Gastrocnemius medialis (tissue), 4 donors: ENCODE results near the gene CCNI.

Source experiments
- CTCF ChIP-seq, 5 experiments: fragments of 450-650 bp in 3 of 5; fragments of 200-600 bp in 2 of 5; sonication (generic) in 2 of 5; IDR thresholded peaks in 4 of 5; conservative IDR thresholded peaks in 1 of 5; 1 replicate in 4 of 5; 2 replicates in 1 of 5; pipeline ENCODE4 v1.5.1; 2016 to 2019; ENCODE audit warnings: antibody characterized with exemption in 5 of 5, mild to moderate bottlenecking in 3 of 5, moderate library complexity in 3 of 5
- POLR2A ChIP-seq, 2 donors: fragments of 450-650 bp; IDR thresholded peaks; one replicate each; pipeline ENCODE4 v1.6.1; 2017; ENCODE audit warnings: antibody characterized with exemption in 2 of 2, mild to moderate bottlenecking in 2 of 2, moderate library complexity in 2 of 2

GRCh38 chr4:77082886-77083608, 7.3 kb upstream of the CCNI start:
- TF ChIP-seq CTCF (IDR thresholded peaks at IDR 0.05 in 4 of 5, conservative IDR thresholded peaks at IDR 0.05 in 1 of 5) (no peak), POLR2A (IDR thresholded peaks at IDR 0.05) (no peak)
